ENCODE results near the gene SMS.
"Not testable (repeated sequence)": the region's sequence is repeated elsewhere in the genome, so short reads cannot be mapped to it uniquely, and the experiment has no call there.

SMS gene

DNA sequence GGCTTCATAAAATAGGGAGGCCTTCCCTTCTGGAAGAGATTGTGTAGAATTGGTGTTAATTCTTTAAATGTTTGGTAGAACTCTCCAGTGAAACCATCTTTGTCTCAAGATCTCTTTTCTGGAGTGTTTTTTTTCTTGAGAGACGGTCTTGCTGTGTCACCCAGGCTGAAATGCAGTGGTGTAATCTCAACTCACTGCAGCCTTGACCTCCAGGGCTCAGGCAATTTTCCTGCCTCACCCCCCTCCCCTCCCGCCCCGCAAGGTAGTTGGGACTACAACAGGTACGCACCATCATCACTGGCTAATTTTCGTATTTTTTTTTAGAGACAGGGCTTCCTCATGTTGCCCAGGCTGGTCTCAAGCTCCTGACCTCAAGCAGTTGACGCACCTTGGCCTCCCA is 12.1 kb downstream of the SMS start:
- no peak for DNase-seq (ENCODE audit: low read depth)

DNA sequence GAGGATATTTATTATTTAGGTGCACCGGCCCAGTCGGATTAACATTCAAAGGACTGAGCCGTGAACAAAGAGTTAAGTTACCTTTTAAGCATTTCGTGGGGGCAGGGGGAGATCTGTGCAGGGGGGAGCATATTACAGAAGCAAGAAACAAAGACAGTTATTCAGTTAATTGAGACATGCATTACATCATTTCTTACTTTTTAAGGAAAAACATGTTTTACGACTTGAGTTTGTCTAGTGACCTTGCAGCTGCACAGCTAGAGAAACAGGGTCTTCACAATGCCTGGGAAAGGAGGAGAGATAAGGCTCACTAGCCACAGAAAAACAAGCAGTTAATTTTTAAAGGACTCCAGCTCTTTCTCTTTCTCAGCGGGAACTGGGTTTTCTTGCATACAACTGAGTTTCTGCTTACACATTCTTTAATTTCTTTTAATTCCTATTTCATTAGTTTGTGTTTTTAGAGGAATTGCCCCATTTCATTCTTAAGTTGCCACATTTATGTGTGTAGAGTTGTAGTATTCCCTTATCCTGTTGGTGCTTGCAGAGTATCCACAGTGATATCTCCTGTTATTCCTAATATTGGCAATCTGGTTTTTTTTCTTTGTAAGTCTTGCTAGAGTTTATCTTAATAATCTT is 12.8 kb downstream of the SMS start:
- DNase-seq (ENCODE audit: low read depth): not testable (repeated sequence)

DNA sequence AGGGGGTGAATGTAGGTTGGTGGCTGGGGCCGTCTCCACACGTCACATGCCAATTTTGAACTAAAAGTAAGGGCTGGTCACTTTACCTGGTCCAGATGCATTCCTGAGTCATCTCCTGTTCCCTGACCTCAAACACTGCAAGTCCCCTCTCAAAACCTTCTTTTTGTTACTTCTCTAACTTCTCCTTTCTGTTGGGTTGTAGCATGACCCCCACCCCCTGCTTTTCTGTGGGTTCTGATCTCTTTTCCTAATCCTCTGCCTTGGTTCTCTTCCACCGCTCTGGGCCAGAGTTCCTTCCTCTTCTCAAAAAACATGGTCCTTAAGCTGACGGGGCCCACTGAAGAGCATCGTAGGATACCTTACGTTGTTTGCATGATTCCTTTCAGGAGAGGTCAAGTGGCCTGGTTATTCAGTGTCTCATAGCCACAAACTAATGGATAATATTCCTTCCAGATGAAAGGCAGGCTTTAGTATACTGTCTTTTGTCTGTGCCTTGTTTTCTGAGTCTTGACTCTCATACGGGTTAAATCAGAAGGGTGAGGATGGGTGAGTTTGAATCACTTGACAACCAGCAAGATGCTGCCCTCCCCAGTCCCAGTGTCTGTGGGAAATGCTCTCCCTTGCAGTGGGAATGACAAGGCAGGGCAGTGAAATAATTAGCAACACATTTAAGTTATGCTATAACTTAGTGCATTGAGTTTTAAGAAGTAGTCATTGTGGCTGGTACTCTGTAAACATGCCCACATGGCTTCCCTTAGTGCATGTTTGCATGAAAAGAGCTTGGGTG is 15.1 kb downstream of the SMS start:
- no peak for DNase-seq (ENCODE audit: low read depth)

DNA sequence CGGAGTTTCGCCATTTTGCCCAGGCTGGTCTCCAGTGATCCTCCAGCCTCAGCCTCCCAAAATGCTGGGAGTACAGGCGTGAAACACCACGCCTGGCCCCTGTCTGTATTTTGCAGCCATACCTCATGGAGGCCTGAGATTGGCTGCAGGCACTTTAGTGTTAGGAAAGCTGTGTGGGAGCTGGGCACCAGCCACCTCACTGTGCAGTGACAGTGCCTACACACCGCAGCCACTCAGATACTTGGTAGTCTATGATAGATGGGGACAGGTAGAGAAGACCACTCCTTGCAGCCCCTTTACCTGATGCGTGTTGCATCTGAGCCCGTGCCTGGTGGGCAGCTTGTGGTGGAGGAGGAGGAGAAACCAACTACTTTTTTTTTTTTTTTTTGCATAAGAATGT is 16.3 kb downstream of the SMS start:
- DNase-seq (ENCODE audit: low read depth): no peak

DNA sequence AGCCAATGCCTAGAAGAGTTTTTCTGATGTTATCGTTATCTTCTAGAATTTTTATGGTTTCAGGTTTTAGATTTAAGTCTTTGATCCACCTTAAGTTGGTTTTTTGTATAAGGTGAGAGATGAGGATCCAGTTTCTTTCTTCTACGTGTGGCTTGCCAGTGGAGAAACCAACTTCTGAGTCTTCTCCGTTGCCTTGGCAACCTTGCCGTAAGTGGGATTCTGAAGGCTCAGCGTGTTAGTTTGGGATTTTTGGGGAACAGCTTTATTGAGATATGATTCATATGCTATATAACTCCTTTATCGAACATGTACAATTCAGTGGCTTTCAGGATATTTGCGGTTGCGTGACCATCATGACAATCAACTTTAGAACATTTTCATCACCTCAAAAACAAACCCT is 17.7 kb downstream of the SMS start:
- DNase-seq (ENCODE audit: low read depth): no peak

DNA sequence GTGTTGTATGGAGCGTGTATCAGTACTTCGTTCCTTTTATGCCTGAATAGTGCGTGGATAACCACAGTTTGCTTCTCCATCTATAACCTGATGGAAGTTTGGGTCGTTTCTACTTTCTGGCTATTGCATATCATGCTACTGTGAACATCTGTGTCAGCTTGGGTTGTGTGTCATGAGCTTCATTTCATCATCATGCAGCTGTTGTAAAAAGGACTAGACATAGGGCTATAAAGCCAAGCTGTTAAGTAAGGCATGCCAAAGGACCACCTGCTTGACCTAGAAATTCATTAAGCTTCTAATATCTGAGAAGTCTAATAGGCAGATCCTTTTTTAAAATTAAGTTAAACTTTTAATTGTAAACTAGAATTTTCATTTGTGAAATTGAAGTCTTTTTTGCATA is 18.4 kb downstream of the SMS start:
- DNase-seq (ENCODE audit: low read depth): no peak

DNA sequence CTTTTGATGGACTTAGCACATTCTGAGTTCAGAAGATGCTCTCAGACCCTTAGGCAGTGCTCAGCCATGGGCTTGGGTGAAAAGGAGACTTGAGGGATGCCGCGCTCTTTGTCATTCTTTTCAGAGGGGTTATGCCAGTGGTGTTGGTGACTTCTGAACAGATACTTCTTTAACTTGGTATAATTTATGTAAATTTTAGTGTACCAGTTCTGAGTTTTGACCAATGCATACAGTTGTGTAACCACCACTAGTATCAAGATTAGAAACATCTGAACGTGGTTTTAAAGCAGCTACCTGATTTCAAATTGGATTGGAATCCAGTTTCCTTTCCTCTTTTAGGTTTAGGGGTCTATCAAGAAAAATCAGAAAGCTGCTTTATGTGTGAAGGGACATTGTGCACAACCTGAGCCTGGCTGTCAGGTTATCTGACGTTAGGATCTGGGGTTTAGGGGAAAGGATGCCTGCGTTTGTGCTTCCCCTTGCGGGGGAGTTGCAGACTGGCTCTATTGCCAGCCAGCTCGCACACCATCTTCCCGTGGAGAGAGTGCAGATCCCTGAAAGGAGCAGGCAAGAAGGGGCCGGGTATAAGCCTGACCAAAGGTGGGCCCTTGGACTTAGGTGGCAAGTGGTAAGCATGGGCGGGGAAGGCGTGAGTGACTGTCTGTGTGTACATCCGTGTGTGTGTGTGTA is 19.0 kb downstream of the SMS start:
- DNase-seq (ENCODE audit: low read depth): no peak

DNA sequence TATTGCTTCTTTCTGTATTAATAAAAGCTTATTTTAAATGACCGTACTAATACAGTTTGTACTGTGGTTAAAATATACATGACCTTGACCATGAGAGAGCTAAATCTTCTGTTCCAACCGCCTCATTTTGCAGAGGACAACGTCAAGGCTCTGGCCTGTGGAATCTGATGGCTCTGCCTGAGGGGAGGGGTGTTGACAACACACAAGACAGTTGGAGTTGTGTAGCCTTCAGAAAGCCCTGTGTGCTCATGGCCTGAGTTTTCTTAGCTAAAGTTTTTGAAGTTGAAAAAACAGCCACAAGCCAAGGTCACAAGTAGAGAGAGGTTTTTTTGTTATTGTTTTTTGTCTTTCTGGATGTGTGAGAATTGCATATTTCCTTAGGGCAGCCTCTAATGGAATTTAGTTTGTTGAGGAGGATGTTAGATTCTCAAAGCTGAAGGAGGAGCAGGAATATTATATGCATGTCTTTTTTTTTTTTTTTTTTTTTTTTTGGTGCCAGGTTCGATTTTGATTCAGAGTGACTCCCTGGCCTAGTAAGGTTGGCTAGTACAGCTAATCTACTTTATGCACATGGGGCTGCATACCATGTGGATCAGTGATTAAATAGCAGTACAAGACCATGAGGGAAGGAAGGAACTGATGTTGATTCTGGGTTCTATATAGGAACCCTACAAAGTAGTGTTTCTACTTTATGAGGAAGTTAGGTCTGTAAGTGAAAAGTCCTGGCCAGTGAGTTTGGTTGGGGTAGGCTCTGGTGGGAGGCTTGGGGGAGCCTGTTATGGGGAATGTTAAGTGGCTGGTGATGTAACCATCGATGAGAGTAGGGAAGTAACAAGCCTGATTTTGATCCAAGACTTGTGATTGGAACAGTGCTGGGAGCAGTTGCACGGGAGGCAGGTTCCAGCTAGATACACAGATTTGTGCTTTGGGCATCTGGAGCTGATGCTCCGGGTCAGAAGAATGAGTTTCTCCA is 20.3 kb downstream of the SMS start:
- no peak for DNase-seq (ENCODE audit: low read depth)

DNA sequence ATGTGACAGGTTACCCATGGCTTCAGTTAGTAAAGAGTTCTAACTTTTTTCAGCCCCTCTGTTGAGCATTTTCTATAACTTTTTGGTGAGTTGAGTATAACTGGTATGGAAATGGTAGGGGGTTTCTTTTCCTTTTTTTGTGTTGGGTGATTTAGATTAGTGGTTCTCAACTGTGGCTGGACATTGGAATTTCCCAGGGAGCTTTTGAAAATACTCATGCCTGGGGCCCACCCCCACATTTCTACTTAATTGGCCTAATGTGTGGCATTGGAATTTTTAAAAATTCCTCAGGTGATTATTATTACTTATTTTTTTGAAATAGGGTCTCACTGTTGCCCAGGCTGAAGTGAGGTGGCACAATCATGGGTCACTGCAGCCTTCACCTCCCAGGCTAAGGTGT is 21.9 kb downstream of the SMS start:
- no peak for DNase-seq (ENCODE audit: low read depth)

DNA sequence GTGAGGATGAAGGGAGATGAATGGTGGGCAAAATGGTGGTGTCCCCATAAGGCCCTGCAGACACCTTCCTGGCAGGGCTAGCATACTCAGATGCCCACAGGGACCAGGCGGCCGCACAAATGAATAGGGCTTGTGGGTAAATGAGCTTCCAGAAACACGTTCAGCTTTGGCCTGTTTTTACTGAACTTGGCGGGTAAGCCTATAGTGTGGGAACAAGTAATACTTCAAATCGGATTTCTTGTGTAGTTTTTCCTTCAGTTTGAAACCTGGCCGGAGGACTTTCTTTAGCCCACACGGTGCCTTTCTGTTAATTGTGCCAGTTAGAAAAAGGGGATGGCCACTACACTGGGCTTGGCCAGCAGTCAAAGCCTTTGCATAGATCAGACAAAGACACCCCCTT is 22.8 kb downstream of the SMS start:
- no peak for DNase-seq (ENCODE audit: low read depth)

DNA sequence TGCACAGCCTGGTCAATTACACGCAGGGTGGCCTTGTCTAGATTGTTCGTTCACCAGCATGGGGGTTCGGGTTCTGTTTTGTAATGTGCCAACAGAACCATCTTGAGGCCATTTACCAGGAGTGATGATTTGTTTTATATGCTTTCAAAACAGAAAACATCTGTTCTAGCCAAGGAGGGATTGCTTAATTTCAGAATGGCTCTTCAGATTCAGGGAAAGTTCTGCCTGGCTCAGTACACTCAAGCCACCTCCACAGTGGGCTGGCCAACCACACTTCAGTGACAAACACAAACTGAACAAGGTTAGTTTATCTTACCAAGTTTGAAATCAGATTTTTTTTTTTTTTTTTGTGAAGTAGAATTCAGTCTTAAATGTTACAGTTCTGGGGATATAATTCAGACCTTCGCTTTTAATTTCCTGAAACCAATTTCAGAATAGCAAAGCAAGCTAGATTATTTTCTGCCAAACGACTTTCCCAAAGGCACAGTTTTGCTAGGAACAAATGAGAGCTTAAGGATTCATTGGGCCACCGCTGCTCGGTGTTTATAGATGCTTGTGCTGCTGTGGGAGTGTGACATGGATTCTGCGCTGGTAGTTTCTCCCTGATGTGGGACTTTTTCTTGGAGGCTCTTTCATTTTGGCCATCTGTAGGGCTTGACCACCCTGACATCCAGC is 23.4 kb downstream of the SMS start:
- DNase-seq (ENCODE audit: low read depth): no peak

DNA sequence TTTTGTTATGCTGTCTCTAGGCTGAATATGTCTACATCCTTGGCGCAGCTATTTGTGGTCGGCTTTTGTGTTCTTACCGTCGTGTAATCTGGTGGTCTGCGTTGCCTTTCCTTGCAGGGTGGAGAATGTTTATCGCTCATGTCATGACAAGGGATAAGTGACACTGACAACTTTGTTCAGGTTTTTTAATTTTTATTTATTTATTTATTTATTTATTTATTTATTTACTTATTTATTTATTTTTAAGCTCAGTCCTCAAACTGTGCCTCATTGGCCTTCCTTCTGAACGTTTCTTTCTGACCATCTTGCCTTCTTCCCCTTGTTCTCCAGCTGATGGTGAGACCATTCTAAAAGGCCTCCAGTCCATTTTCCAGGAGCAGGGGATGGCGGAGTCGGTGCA is 26.4 kb downstream of the SMS start:
- no peak for DNase-seq (ENCODE audit: low read depth)

DNA sequence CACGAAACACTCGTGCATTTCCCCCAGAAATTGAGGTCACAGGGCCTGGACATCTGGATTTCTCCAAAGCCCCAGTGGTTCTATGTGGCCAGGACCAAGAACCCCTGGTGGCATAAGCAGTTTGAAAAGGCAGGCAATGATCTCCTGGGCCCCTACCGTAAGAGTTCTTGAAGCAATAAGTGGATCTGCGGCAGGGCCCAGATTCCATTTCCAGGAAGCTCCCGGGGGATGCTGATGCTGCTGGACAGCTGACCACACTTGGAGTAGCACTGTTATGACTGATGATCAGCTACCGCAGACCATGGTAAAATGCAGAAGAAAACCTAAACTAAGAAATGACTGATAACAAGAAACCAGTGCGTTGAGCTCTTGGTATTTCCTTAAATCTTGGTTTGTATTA is 27.8 kb downstream of the SMS start:
- no peak for DNase-seq (ENCODE audit: low read depth)

DNA sequence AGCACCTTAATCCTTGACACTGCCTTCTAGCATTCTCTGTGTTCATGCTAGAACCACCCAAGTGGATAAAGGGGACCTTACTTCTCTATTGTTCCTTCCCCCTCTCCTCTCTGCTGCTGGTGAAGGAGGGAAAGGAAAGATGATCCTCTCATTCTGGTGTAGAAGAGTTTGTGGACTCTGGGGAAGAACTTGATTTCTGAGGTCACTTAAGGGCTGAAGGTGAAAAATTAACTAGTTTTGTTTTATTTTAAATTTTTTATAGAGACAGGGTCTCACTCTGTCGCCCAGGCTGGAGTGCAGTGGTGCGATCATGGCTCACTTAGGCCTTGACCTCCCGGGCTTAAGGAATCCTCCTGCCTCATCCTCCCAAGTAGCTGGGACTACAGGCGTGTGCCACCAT is 29.8 kb downstream of the SMS start:
- DNase-seq (ENCODE audit: low read depth): no peak

DNA sequence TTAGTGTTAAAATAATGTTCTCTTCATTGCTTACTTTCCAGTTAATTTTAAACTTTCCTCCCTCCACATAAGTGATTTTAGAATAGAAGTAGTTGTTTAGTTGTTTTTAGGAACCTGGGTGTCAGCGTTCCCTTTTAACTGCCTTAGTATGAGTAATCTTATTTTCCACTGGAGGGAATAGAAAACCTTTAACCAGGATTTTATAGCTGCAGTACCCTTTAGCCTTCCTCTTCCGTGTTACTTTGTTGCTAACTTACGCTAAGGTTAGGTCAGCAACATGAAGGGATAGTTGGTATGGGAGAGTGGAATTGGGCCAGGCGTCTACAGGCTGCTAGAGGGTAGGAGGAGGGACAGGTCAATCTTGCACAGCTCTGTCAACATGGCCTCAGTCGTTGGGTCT is 31.5 kb downstream of the SMS start:
- no peak for DNase-seq (ENCODE audit: low read depth)

DNA sequence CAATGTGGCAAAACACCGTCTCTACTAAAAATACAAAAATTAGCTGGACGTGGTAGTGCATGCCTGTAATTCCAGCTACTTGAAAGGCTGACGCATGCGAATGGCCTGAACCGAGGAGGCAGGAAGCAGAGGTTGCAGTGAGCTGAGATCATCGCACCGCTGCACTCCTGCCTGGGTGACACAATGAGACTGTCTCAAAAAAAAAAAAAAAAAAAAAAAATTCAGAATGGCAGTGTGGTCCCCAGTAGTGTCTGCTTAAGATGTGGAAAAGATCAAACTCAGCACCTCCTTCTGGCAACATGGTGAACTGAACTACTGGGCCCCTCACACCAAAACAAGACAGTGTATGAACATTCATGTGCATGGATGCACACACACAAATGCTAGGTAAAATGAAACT is 32.2 kb downstream of the SMS start:
- peak; percentile 4 for DNase-seq (ENCODE audit: low read depth)

DNA sequence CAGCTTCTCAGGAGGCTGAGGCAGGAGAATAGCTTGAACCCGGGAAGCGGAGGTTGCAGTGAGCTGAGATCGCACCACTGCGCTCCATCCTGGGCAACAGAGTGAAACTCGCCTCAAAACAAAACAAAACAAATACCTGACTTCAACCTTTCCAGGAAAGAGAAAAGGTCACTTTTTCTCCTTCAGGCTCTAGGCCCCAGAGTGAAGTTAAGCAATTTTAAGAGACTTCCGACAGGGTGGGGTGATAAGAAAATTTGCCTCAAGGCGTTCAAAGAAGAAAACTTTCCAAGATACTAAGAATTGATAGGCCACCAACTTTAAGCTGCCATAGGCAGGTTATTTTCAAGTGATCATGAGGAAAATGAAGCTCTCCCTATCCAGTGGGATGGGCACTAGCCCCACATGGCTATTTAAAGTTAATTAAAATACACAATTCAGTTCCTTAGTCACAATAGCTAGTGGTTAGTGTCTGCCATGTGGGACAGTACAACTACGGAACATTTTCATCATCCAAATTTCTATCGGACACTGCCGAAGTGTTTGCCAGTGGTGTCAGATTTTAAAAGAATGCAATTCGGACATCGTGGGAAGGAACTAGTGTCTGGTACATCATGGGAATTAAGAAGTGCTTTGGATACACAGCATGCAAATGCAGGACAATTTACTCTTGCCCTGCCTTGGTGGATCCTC is 33.0 kb downstream of the SMS start:
- no peak for DNase-seq (ENCODE audit: low read depth)

DNA sequence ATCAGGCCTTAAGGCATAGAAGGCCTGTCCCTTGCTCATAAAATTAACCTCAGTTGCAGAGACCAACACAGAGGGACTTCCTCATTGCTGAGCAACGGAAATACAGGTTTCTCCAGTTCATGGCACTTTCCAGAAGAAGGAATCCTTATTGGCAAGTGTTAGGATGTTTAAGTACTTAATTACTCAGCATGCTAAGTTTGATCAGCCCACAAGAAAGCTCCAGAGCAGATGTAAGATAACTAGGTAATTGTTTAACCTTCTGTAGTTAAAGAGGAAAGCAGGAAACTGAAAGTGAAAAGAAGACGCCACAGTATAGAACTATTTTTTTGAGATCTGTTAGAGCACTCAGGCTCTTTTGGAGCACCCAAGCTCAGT is 33.5 kb downstream of the SMS start:
- DNase-seq (ENCODE audit: low read depth): no peak

DNA sequence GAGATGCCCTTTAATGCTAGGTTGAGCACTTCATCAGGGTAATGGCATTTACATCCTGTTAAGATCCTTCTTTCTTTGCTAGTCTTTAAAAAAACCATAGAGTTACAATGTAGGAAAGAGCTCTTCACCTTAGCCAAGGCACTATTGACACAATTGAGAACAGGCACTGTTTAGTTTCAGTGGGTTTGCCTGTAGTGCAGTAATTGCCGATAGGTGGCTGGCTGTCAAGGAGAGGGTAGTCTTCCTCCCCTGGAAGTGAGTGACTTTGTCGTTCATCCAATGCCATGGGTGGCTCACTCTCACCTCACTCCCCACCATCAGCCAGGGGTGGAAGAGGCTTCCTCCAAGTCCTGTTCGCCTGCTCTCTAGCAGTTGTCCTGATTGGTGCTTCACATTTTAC is 34.7 kb downstream of the SMS start:
- no peak for DNase-seq (ENCODE audit: low read depth)

DNA sequence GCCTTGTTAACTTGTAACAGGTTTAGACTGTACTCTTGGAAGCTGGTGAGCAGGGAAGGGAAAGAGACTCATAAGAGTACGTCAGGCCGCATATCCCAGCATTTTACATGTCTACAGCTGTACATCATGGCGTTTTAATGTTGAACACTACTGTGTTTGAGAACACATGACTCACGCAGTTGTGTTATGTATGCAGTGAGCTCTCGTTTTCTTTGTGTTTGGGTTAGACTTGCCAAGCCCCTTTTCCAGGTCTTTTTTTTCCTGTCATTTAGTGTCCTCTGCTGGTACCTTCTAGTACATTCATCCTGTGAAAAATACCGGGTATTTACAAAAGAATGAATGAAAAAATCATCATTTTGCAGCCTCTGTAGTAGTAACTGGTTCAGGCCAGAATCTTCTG is 35.3 kb downstream of the SMS start:
- DNase-seq (ENCODE audit: low read depth): no peak

DNA sequence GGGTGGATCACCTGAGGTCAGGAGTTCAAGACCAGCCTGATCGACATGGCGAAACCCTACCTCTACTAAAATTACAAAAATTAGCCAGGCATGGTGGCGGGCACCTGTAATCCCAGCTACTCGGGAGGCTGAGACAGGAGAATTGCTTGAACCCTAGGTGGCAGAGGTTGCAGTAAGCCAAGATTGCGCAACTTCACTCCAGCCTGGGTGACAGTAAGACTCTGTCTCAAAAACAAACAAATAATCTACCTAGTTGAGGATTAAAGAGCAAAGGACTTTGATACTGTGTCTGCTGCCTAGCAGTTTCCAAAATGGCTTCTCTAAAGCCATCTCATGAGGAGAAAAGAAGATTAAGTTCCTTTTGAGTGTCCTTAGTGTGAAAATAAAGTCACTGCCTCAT is 37.8 kb downstream of the SMS start:
- no peak for DNase-seq (ENCODE audit: low read depth)

Measured in stimulated activated CD8-positive, alpha-beta memory T cell treated with anti-CD3 and anti-CD28 coated beads, Interleukin-12 subunit alpha, Interleukin-12 subunit beta, amount 100 ng/mL, for 1 hour (primary cell).